Panc1 (cell line): ENCODE data around the gene CD38. TPM values are rescaled to one million over a fixed set of nuclear protein-coding genes. Genes with fewer than 3 reads are reported as not detected.

Source experiments
- ATAC-seq: fragments of 200-7000 bp; cut with Tn5 transposase; 2 replicates; pipeline ENCODE4 v1.9.1; 2020; ENCODE audit warnings: mild to moderate bottlenecking, moderate library complexity
- BruUV-seq: library from RNA; stranded (reverse); fragments of 400-500 nt; replicated peaks from 2 replicates; lab custom pipeline; 2021; lab: Mats Ljungman, UMichigan
- CTCF ChIA-PET: fragments of 300-600 bp; sonication (Branson Sonifier 250); formaldehyde crosslinking; loops from one replicate; lab custom pipeline; 2022; ENCODE audit warnings: antibody characterized with exemption; lab: Charles Lee
- POLR2A ChIA-PET: fragments of 300-600 bp; sonication (Branson Sonifier 250); formaldehyde crosslinking; loops from one replicate; lab custom pipeline; 2022; ENCODE audit warnings: antibody characterized with exemption; lab: Charles Lee
- DNase-seq: peaks from one replicate; pipeline ENCODE4 v3.0.0-alpha.2; 2010; ENCODE audit warnings: low read depth, low spot score
- H3K27ac ChIP-seq: 2 replicates; pipeline ENCODE4 v1.5.1; 2011; ENCODE audit warnings: mild to moderate bottlenecking, low read length, inconsistent platforms
- H3K27me3 ChIP-seq: fragments of 200-500 bp; sonication (Bioruptor generic); 2 replicates; pipeline ENCODE4 v1.6.0; 2014; ENCODE audit warnings: low read length, inconsistent platforms; ENCODE audit not compliant: control insufficient read depth, insufficient read depth
- H3K36me3 ChIP-seq: fragments of 200-500 bp; sonication (Bioruptor generic); 2 replicates; pipeline ENCODE4 v1.5.1; 2014; ENCODE audit warnings: inconsistent platforms, mild to moderate bottlenecking, low read length, moderate library complexity; ENCODE audit not compliant: control insufficient read depth, insufficient read depth
- H3K4me1 ChIP-seq: 2 replicates; pipeline ENCODE4 v1.5.1; 2011; ENCODE audit warnings: inconsistent platforms, mild to moderate bottlenecking, low read length, moderate library complexity; ENCODE audit not compliant: control insufficient read depth, insufficient read depth
- H3K4me3 ChIP-seq, 2 experiments: 2 replicates each; pipeline ENCODE4 v1.5.1; 2011 to 2012; ENCODE audit warnings: low read depth in 2 of 2, low read length in 2 of 2, mild to moderate bottlenecking in 2 of 2, inconsistent platforms in 1 of 2, moderate library complexity in 1 of 2
- H3K9me3 ChIP-seq: fragments of 200-500 bp; sonication (Bioruptor generic); 2 replicates; pipeline ENCODE4 v1.5.1; 2014; ENCODE audit warnings: low read depth, mild to moderate bottlenecking, inconsistent platforms, low read length, moderate library complexity; ENCODE audit not compliant: control insufficient read depth, insufficient read depth
- CTCF ChIP-seq: fragments of 450-650 bp; IDR thresholded peaks from 2 replicates; pipeline ENCODE4 v1.5.1; 2017; ENCODE audit warnings: mild to moderate bottlenecking
- POLR2AphosphoS5 ChIP-seq: IDR thresholded peaks from 2 replicates; pipeline ENCODE4 v1.6.1; 2012; ENCODE audit warnings: mild to moderate bottlenecking, low read depth, low read length, moderate library complexity
- REST ChIP-seq, 2 experiments: IDR thresholded peaks; 2 replicates each; pipeline ENCODE4 v1.6.1; 2011 to 2012; ENCODE audit warnings: low read depth in 2 of 2, control low read depth in 1 of 2, low read length in 1 of 2, mild to moderate bottlenecking in 1 of 2, moderate library complexity in 1 of 2; ENCODE audit not compliant: insufficient read depth in 1 of 2
- SIN3A ChIP-seq: IDR thresholded peaks from 2 replicates; pipeline ENCODE4 v1.6.1; 2012; ENCODE audit warnings: low read depth, mild to moderate bottlenecking, low read length, moderate library complexity, borderline replicate concordance; ENCODE audit not compliant: insufficient read depth
- TCF7L2 ChIP-seq: IDR thresholded peaks from 2 replicates; pipeline ENCODE4 v1.6.1; 2011; ENCODE audit warnings: mild to moderate bottlenecking, low read depth, low read length, inconsistent platforms
- in situ Hi-C: cut with HindIII; loops from 2 replicates; pipeline ENCODE4 v1.10.0; 2016; ENCODE audit warnings: low sequenced_read_pairs, low pct_unique_long_range_greater_than_20kb
- intact Hi-C: fragments of 100-400 bp; cut with micrococcal nuclease; formaldehyde crosslinking; loops from one replicate; pipeline ENCODE4 v1.10.0; 2022; ENCODE audit not compliant: unreplicated experiment
- total RNA-seq: library from RNA; stranded (reverse); gene quantifications from one replicate; pipeline ENCODE4 v1.2.1, GENCODE V29; 2021; ENCODE audit not compliant: unreplicated experiment

CD38 gene
- total RNA-seq, 1 experiment from 2014 or later = 0.15 TPM

- TF ChIP-seq REST (IDR thresholded peaks at IDR 0.05; ENCODE audit: insufficient read depth in 1 of 2, low read depth in 2 of 2, low read length in 1 of 2) (no peak), CTCF (no peak), POLR2AphosphoS5 (no peak), TCF7L2 (no peak), SIN3A (no peak)
- no peak overlapping the region for H3K4me3 ChIP-seq
- H3K4me1 ChIP-seq = no peaks in the 10 kb centered on the region
- in situ Hi-C loops = no loop called here
- BruUV-seq = no TSS peak
- intact Hi-C loops = no loop called here
- H3K9me3 ChIP-seq = no peaks in the 10 kb centered on the region
- ATAC-seq (no peak), DNase-seq (no peak)
- CTCF ChIA-PET = interaction anchor here (0.6 to 2.0 kb wide), 4 partner anchors 72 to 761 kb away, joined by 3 to 26 read pairs (median 4); no protein-coding TSS in a partner anchor
- no peaks in the 10 kb centered on the region for H3K36me3 ChIP-seq
- no peak overlapping the region for H3K27ac ChIP-seq
- POLR2A ChIA-PET = no interaction called here
- H3K27me3 ChIP-seq = no peaks in the 10 kb centered on the region
Measured at GRCh38 chr4:15883610-15884243, 105.6 kb downstream of the CD38 start.

GRCh38 chr4:15884666-15885065, 106.5 kb downstream of the CD38 start:
- intact Hi-C loops (no loop called here), in situ Hi-C loops (no loop called here)
- no peak for DNase-seq
- no peak for TF ChIP-seq CTCF
- TF ChIP-seq POLR2AphosphoS5 = no peak
- TF ChIP-seq SIN3A = no peak
- TF ChIP-seq TCF7L2 = no peak
- TF ChIP-seq REST (IDR thresholded peaks at IDR 0.05; ENCODE audit: insufficient read depth in 1 of 2, low read depth in 2 of 2, low read length in 1 of 2) = no peak
- no peak for ATAC-seq
- Histone ChIP-seq H3K27me3 (no peaks in the 10 kb centered on the region), H3K4me3 (no peak overlapping the region), H3K27ac (no peak overlapping the region), H3K4me1 (no peaks in the 10 kb centered on the region), H3K9me3 (no peaks in the 10 kb centered on the region), H3K36me3 (no peaks in the 10 kb centered on the region)
- BruUV-seq = no TSS peak
- ChIA-PET CTCF (no interaction called here), POLR2A (no interaction called here)
